AG09319 (cell line): Measurements from ENCODE around the gene ERVW-1.

ENCODE experiments used
- DNase-seq: peaks from one replicate; pipeline ENCODE4 v3.0.0-alpha.2; 2010; ENCODE audit warnings: low read depth; ENCODE audit errors: extremely low read depth
- TF ChIP-seq, protein P1 (sequence below): IDR thresholded peaks from 2 replicates; pipeline ENCODE4 v1.5.1; 2011; ENCODE audit warnings: low read depth, mild to moderate bottlenecking, inconsistent platforms, low read length, moderate library complexity

ERVW-1 gene

DNA sequence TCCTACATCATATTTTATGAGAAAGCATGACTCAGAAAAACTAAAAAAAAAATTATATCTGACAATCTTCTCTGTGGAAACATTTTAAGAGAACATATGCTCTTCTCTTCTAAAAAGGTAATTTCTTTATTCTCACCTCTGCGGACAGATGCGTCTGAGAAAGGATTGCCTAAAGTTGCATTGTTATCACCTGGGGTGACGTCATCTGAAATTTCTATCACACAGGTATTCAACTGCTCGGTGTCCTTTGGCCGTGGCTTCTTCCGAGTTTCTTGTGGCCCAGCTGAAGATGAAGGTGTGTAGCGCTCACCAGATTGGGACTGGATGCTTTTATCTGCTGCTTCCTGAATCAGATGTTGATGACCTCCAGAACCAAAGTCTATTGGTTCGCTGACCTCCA lies 44.7 kb downstream of the ERVW-1 start:
- TF ChIP-seq, protein P1, sequence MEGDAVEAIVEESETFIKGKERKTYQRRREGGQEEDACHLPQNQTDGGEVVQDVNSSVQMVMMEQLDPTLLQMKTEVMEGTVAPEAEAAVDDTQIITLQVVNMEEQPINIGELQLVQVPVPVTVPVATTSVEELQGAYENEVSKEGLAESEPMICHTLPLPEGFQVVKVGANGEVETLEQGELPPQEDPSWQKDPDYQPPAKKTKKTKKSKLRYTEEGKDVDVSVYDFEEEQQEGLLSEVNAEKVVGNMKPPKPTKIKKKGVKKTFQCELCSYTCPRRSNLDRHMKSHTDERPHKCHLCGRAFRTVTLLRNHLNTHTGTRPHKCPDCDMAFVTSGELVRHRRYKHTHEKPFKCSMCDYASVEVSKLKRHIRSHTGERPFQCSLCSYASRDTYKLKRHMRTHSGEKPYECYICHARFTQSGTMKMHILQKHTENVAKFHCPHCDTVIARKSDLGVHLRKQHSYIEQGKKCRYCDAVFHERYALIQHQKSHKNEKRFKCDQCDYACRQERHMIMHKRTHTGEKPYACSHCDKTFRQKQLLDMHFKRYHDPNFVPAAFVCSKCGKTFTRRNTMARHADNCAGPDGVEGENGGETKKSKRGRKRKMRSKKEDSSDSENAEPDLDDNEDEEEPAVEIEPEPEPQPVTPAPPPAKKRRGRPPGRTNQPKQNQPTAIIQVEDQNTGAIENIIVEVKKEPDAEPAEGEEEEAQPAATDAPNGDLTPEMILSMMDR, result no peak
- no peak for DNase-seq

GRCh38 chr7:92432299-92432946 lies 45.3 kb downstream of the ERVW-1 start:
- TF ChIP-seq, protein P1, result no peak
- no peak for DNase-seq

- TF ChIP-seq, protein P1, result no peak
Observed at GRCh38 chr7:92427193-92427592, 50.6 kb downstream of the ERVW-1 start.

DNA sequence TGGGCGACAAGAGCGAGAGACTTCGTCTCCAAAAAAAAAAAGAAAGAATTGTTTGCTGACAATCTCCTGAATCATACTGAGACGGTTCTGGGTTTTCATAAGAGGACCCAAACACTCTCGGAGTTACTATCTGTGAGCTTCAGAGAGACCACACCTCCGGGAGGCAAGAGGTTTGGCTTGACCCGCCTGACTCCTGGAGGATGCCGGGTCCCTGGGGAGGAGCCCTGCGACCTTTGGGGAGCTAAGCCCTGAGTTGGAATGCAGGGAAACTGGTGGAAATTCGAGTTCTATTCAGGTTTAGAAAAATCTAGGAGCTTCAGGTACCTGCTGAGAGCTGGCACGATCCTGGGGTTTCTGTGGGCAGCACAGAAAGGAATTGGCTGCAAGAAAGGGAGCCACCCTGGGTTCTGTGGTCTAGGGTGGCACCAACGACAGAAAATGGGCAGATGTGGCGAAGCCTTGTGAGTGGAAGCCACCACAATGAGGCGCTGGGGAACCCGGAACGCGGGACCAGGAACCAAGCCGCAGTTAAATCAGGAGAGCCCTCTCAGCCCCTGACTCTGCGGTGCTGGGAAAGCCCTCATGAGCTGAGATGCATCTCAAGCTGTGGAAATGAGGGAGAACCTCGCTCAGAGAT lies 52.3 kb downstream of the ERVW-1 start:
- TF ChIP-seq, protein P1, result no peak
- DNase-seq, result no peak

More at GRCh38 chr7:92427193-92427592, 50.6 kb downstream of the ERVW-1 start:
- DNase-seq, result no peak

GRCh38 chr7:92423710-92424131 lies 54.0 kb downstream of the ERVW-1 start:
- no peak for DNase-seq
- TF ChIP-seq, protein P1, result no peak

DNA sequence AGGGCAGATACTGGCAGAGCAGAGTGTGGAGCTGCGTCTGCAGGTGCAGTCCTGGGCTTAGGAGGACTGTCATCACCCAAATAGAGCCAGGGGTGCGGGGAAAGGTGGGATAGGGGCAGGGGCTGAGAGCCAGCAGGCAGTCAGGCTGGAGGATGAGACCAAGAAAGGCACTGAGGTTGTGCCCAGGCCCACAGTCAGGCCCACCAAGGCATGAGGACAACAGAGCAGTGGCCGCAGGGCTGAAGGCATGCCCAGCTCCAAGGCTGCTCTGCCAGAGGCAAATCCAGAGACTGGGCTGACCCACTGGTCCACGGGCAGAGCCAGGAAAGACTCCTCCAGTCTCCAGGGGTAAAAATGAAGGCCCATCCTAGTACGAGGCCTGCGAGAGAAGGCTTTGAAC lies 54.8 kb downstream of the ERVW-1 start:
- no peak for DNase-seq
- TF ChIP-seq, protein P1, result no peak

GRCh38 chr7:92421676-92422435 lies 55.9 kb downstream of the ERVW-1 start:
- TF ChIP-seq, protein P1, result no peak
- no peak for DNase-seq
